HG03039 (cell line): ENCODE results near the gene WAPL.

ENCODE experiments used
- ATAC-seq: cut with Tn5 transposase; IDR thresholded peaks from one replicate; pipeline ENCODE4 v1.9.1; 2021; ENCODE audit warnings: mild to moderate bottlenecking, moderate library complexity; ENCODE audit not compliant: unreplicated experiment

Gene WAPL

DNA sequence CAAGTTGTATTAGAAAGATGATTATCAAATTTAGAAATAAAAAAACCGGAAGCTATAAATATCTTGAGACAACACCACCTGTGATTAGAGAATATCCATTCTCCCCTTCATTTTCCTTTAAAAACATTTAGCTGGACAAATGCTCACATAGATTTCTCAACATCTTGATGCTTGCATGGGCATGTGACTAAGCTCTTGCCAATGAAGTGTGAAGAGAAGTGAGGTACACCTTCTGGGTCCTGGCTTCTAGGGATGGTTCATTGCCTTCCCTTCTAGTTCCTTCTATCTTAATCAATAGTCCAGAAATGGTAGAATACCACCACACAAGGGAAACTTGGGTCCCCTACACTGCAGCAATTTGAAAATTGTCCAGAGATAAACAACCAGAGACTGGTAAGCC, 41.0 kb downstream of the WAPL start:
- no peak for ATAC-seq

DNA sequence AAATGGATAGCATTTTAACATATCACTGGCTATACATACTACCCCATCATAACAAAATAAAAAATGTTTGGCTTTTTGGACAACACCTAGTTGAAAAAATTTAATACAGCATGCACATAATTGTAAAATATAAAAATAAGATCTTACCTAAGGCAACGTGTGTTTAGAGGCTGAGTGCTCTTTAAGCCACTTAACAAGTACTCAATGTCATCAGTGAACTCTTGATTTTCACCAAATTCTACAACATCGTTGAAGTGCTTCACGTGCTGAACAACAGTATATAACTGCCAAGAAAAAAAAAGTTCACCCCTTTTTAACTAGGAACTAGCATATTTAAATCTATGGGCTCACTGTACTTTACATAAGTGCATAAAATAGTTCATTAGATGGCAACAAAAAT, 49.5 kb downstream of the WAPL start:
- no peak for ATAC-seq

DNA sequence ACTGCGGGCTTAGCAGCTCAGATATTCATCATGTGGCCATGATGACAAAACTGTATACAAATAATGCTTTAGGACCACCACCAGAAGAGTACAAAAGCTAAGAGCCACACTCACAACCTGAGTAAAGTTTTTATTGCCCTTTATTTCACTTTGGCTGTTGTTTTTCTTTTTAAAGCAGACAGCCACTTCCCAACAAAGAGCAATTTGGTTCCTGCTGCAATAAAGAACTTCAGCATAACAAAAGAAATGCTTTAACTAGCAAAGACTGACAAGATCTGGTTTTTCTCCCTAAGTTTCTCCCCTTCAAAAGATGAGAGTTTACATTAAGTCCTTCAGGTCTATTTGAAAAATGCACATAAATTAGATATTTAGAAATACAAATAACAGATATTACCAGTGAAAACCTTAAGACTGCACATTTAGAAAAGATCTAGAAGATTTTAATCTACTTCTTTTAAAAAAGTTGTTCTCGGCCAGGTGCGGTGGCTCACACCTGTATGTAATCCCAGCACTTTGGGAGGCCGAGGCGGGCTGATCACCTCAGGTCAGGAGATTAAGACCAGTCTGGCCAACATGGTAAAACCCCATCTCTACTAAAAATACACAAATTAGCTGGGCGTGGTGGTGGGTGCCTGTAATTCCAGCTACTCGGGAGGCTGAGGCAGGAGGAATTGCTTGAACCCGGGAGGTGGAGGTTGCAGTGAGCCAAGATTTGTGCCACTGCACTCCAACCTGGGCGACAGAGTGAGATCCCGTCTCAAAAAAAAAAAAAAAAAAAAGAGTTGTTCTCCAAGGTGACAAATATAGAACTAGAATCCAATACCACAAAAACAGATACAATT, 59.4 kb downstream of the WAPL start:
- ATAC-seq: no peak

DNA sequence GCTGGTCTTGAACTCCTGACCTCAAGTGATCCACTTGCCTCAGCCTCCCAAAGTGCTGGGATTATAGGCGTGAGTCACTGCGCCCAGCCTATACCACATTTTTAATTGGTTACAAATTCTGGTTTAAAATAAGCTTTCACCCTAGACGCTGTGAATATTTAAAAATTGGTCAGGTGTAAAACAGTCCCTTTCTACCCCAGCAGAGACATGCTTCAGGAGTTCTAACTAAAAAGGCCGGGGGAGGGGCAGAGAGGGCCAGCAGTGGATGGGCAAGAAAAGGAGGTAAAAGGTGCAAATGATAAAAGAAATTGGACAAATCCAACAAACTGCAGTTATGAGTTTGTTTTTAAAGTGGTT, 70.0 kb downstream of the WAPL start:
- ATAC-seq: no peak

DNA sequence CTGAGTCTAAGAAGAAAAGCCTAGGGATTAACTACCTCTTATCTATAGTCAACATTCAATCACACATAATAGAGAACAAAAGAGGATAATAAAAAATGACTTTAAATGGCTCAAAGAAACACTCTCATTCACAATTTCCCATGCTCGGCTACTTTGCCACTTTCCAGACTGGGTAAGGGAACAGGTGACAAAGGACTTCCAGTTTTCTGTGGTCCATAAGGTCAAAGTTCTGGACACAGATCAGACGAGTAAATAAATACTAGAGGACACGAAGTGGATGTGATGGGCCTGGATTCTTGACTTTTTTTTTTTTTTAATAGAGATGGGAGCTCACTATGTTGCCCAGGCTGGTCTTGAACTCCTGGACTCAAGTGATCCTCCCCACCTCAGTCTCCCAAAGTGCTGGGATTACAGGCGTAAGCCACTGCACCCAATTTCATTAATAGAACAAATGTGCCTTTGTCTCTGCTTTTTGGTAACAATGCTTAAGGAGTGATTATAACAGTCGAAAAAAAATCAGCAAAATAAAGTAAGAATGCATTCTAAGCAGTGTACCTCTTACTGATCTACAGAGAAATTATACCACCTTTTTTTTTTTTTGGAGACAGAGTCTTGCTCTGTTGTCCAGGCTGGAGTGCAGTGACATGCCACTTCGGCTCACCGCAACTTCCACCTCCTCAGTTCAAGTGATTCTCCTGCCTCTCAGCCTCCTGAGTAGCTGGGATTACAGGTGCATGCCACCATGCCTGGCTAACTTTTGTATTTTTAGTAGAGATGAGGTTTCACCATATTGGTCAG, 70.6 kb downstream of the WAPL start:
- ATAC-seq: no peak

DNA sequence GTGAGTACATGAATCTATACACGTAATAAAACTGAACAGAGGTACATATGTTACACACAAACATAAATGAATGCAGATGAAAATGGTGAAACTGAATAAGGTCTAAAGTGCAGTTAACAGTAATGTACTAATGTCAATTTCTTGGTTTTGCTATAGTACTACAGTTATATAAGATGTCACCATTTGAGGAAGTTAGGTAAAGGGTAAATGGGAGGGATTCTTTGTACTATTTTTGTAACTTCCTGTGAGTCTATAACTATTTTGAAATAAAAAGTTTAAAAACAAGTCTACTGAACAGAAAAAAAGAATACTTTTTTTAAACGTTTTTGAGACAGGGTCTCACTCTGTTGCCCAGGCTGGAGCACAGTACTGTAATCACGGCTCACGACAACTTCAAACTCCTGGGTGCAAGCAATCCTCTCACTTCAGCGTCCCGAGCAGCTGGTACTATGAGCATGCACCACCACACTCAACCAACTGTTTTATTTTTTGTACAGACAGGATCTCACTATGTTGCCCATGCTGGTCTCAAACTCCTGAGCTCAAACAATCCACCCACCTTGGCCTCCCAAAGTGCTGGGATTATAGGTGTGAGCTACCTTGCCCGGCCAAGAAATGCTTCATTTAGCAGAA, 71.5 kb downstream of the WAPL start:
- ATAC-seq: no peak

DNA sequence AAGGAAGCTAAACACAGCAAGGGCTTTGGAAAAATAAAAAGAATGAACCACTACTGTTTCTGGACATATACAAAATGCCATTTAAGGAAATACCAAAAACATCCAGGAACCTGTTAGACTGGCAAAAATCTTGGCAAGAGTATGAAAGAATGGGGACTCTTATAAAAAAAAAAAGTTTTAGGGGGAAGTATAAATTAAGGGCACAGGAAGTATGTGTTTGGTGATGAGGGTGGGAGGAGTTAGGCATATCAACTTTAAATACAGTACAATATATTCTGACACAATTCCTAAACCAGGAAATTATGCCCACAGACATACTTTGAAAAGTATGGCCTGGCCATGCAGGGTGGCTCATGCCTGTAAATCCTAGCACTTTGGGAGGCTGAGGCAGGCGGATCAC, 74.2 kb downstream of the WAPL start:
- ATAC-seq: no peak

DNA sequence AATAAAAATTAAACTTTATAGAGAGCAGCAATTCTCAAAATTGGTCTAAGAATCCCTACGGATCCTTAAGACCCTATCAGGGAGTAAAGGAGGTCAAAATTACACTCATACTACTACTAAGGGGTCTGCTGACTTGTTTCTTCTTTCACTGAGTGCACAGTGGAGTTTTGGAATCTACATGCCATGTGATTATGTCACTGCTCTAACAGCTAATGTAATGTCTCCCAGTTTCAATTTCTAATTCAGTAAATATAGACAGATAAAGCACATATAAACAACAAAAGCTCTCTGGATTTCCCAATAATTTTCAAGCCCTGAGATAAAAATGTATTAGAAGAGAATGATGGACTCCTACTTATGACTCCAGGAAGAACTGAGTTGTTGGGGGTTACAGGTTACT, 74.6 kb downstream of the WAPL start:
- no peak for ATAC-seq

DNA sequence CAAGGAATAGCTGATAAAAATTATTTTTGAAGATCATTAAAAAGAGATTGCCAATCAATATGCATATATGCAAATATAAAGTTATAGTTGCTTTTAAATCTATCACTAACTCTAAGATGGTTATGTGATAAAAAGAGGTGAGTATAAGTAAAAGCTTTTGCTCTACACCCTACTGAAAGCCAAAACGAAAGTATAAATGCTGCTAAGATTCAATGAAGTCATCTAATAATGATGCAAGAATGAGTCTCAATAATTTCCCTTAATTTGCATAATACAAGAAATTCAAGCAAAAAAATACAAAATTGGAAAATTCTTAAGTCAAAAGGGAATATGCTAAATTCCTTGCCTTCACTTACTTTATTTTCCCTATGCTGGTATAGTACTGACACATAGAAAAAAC, 75.2 kb downstream of the WAPL start:
- ATAC-seq: no peak

DNA sequence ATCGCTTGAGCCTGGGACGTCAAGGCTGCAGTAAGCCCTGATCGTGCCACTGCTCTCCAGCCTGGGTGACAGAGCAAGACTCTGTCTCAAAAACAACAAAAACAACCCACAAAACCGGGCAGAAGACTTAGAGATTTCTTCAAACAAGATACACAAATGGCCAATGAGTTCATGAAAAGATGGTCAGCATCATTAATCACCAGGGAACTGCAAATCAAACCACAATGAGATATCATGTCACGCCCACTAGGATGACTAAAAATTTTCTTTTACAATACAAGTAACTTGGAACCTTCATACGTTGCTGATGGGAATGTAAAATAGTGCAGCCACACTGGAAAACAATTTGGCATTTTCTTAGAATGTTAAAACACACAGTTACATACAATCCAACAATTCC, 77.7 kb downstream of the WAPL start:
- ATAC-seq: no peak

DNA sequence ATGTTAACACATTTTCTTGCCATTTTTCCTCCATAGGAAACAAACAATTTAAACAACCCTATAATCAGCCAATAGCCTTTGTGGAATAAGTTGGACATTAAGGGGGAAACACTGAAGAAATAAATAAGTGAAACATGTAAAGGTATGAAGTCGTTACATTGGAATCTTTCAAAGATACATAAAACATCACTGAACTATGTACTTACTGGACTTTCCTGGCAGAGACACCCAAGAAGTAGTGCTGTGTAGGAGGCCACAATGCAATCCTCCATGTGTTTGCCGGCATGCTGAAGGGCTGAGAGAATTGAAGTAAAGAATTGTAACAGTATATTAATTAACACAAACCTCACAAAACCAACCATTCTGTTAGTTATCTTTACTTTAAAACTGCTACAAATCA, 78.5 kb downstream of the WAPL start:
- no peak for ATAC-seq

DNA sequence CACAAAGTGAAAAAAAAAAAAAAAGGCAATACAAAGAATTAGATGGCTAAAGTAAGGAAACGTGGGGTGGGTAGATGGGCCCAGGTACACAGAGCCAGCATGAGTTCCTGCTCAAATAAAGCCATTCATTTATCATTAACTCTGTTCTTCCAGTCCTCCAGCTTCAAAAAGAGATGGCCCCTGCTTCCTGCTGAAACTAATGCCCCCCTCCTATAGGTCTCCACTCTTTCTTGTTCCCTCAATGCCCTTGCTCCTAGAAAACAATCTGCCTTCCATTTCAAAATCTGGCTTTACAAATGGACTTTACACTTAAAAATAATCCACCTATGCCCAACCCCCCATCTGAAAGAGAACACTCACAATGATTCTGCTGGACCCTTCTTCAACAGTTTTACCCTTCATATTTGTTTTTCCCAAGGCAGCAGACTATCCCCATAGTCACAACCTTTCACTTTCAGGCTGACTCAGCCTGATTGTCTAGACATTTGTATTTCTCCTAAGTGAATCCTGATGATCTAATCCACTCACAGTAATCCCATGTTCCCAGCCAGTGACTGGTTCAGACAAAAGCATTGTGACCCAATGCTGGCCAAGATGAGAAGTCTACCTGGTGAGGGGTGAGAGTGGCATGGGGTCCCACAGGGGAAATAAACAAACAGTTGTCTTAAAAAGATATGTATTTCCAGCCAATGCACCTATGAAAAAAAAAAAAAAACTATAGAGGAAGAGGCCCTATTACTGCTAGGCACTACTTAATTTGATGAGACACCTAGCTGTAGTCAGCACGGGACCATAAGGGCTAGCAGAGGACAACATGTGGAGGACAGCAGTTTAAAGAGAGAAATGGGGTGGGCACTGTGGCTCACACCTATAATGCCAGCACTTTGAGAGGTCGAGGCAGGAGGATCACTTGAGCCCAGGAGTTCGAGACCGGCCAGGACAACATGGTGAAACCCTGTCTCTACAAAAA, 80.4 kb downstream of the WAPL start:
- no peak for ATAC-seq

DNA sequence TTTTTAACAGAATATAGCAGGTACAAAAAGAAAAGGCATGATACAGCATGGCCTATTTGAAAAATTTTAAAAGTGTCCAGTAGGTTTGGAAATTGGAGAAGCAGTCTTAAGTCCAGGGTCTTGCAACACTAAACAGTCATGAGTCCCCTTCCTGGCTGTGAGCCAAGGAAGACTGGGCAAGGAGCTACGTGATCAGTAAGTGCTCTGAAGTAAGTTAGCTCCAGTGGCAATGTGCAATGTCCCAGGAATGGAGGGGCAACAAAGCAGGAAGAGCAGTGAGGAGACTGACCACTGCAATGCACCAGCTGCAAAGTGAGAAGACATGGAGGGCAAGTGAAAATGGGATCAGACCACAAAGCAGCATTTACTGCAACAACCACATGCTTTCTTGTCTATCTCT, 82.0 kb downstream of the WAPL start:
- no peak for ATAC-seq

DNA sequence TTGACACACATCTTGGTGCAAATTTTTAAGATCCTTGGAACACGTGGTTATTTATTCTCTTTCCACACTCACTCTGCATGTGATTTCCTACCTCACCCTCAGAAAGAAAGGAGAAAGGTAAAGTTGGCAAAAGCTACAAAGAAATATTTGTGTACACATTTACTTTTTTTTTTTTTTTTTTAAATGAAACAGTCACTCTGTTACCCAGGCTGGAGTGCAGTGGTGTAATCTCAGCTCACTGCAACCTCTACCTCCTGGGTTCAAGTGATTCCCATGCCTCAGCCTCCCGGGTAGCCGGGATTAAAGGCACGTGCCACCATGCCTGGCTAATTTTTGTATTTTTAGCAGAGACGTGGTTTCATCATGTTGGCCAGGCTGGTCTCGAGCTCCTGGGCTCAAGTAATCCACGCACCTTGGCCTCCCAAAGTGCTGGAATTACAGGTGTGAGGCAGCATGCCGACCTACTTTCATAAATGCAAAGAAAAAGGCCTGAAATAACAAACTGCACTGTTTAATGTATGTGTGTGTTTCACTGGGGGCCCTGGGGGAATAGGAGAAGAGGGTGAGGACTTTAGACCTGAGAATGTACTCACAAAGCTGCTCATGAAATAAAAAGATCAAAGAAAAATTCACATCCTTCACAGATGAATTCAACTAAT, 83.4 kb downstream of the WAPL start:
- ATAC-seq: no peak

DNA sequence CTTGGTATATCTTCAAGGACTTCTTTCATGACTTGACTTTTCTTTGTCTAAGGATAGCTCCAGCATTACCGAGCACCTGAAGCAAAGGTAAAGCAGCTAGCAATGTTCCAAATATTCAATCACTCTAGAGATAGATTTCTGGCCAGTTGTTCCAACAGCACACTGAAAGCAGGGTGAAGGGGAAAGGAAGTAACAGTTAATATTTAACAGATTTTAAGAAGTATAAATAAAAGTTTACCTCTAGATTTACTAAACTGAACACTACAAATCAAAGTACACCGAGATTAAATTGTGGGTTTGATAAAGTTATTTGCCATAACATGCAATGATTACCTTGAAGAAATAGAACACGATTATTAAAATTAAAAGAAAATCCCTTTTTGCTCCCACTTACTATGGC, 84.1 kb downstream of the WAPL start:
- ATAC-seq: no peak

DNA sequence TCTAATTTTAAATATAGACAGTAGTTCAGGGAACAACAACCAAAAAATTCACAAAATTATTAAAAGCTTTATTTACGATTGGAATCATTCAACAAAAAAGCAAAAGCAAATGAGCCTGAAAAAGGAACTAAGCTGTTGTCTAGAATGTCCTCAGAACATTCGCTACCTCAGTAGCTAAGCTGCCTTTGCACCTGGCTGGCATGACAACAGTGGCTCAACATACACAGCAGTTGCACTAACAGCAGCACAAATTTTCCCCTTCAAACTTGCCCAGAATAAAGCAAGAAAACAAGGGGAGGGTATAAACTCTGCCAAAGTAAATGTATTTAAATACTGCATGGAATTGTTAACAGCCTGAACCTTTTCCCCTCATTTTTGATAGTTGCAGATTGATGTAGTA, 84.6 kb downstream of the WAPL start:
- no peak for ATAC-seq

DNA sequence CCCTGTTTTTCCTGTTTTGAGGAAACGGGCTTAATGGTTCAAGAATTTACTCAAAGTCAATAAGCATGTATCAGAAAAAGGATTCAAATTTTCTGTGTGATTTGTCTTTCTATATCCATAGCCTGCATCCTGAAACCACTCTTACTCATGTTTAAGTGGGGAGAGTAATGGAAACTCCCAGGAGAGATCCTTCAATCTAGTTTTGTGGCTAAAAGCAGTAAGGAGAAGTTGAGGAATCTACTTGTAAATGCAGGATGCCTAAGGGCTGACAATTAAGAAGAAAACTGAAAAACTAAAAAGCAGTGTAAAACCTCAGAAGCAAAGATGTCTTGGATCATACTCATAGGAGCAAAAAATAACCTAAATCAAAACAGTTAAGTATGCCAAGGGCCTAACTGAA, 86.9 kb downstream of the WAPL start:
- ATAC-seq: no peak

DNA sequence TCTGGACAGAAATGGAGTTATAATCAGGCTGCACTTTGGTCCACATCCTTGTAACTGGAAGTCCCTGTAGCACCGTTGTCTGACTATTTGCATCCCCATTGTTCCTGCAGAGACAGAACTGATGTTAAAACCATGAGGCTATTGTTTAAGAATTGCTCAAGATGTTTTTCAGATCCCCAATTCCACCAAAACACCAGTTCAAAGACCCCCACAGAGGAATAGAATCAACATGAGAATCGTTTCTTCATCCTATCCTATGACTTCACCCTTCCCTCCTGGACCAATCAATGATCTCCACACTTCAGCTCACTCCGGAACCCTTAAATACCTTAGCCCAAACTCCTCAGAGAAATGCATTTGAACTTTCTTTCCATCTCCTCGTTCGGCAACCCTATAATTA, 97.9 kb downstream of the WAPL start:
- no peak for ATAC-seq

DNA sequence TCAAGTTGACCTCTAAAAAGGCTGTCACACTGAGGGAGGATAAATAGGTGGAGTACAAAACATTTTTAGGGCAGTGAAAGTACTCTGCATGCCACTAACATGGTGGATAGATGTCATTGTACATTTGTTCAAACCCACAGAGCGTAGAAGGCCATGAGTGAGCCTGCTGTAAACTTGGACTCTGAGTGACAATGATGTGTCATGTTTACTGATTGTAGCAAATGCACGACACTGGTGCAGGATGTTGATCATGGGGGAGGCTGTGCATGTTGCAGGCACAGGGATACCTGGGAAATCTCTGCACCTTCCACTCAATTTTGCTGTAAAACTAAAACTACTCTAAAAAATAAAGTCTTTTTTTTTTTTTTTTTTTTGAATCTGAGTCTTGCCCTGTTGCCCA, 102.5 kb downstream of the WAPL start:
- no peak for ATAC-seq

DNA sequence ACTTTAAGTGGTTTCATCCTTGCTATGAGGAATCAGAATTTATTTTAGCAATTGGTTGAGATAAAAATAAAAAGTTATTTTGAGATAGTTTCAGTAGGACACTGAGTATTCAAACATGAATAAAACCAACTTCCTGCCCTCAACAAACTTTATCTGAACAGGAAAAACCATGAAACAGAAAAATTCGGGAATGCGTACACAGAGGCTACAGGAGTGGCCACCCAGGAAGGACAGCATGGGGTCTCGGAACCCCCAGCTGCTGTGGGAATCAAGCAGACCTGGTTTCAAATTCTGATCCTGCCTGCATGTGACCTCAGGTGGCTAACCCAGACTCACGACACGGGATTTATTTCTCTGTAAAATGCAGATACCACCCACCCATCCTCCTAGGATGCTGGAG, 106.0 kb downstream of the WAPL start:
- ATAC-seq: no peak
